Pancreas (tissue), 10 donors: ENCODE measurements around the gene KRT13. TPM values are rescaled to one million over a fixed set of nuclear protein-coding genes. Genes with fewer than 3 reads are reported as not detected.

Experiments
- ATAC-seq, 4 donors: fragments of 200-7000 bp; cut with Tn5 transposase; one replicate each; pipeline versions ENCODE4 v1.8.0 to v1.9.1; 2020; ENCODE audit warnings: mild to moderate bottlenecking in 4 of 4, moderate library complexity in 4 of 4
- DNase-seq, 6 donors: peaks; one replicate each; pipeline ENCODE4 v3.0.0-alpha.2; 2020
- FAIRE-seq: peaks from 2 replicates; lab custom pipeline; 2012; peaks lifted over from hg19 to GRCh38; lab: Jason Lieb, UNC
- H3K27ac ChIP-seq, 4 donors: fragments of 200-600 bp; sonication (generic); 1 replicate in 3 of 4; 2 replicates in 1 of 4; pipeline versions ENCODE4 v1.5.0 to v1.8.0; 2020
- H3K27me3 ChIP-seq, 4 donors: fragments of 200-600 bp; one replicate each; pipeline ENCODE4 v1.8.0; 2021
- H3K36me3 ChIP-seq, 3 donors: fragments of 200-600 bp; sonication (generic) in 1 of 3; one replicate each; pipeline versions ENCODE4 v1.5.0 to v1.8.0; 2020 to 2021
- H3K4me1 ChIP-seq, 3 donors: fragments of 200-600 bp; one replicate each; pipeline ENCODE4 v1.8.0; 2021
- H3K4me3 ChIP-seq, 4 donors: fragments of 200-600 bp; sonication (generic) in 2 of 4; one replicate each; pipeline versions ENCODE4 v1.5.0 to v1.8.0; 2020 to 2021
- H3K9me3 ChIP-seq, 4 donors: fragments of 200-600 bp; one replicate each; pipeline ENCODE4 v1.8.0; 2021
- WGBS, 2 donors: extraction: QIAGEN DNeasy Blood & Tissue Kit; methylation state at CpG; one replicate each; pipeline ENCODE4 v1.1.7; 2013; 5-methylcytosine and 5-hydroxymethylcytosine counted together
- intact Hi-C, 3 donors: fragments of 100-400 bp; cut with DNase I; formaldehyde crosslinking; loops; one replicate each; pipeline versions ENCODE4 v1.11.1 to v1.14.2; 2022
- polyA plus RNA-seq, 2 donors: library from polyadenylated mRNA; stranded (reverse); fragments of 200-250 nt; gene quantifications; one replicate each; pipeline ENCODE4 v1.2.3, GENCODE V29; 2013
- total RNA-seq, 6 donors: library from RNA; stranded (reverse); fragmentation: NEBNext Ultra II Directional in 4 of 6; extraction: Animal tissue kit (Norgen Biotek cat#: 25700) in 4 of 6; gene quantifications; one replicate each; pipeline versions ENCODE4 v1.2.1 to v1.2.4, GENCODE V29; 2021 to 2023
- TF ChIP-seq, protein P1 (sequence below), 4 donors: fragments of 200-600 bp; sonication (generic) in 3 of 4; IDR thresholded peaks; one replicate each; pipeline versions ENCODE4 v1.5.0 to v1.8.0; 2021; ENCODE audit warnings: antibody characterized with exemption in 4 of 4
- donor health status: healthy with polysubstance abuse.
- donor health status: DM: no; HTN: no; CAD: no; lungs with moderate emphysema.
- donor health status: DM: no; HTN: no; CAD: no.
- donor health status: control.
- donor health status: control.
- donor health status: Bipolar disorder and iron deficiency.
- donor health status: DM: yes; HTN: yes; CAD: no.
- donor health status: DM: no; HTN: no; CAD: no.
- donor health status: DM: no; HTN: no; CAD: no.
- donor health status: DM: yes; HTN: yes; CAD: no.

Gene KRT13
- total and polyA plus RNA-seq, 8 donors, result 0.39 to 11.9 (median 5.3) TPM; not detected in 5

DNA sequence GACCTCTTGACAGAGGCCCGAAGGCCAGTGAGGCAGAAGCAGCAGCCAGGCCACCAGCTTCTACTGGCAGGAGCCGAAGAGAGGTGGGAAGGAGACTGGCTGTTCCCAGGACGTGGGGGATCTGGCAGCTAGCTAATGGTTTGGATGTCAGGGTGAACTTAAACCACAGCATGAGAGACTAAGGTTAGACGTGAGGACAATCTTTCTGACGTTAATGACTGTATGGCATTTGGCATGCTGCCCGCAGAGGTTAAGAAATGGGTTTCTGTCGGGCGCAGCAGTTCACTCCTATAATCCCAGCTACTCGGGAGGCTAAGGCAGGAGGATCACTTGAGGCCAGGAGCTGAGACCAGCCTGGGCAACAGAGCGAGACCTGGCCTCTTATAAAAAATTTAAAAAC lies 6.3 kb upstream of the KRT13 start:
- ATAC-seq (no peak), FAIRE-seq (no peak), DNase-seq (peak in 1 of 6 donors; percentile 10)
- no peak overlapping the region for H3K4me3 ChIP-seq
- H3K4me1 ChIP-seq, result no peaks in the 10 kb centered on the region
- H3K9me3 ChIP-seq, result no peaks in the 10 kb centered on the region
- intact Hi-C loops, result no loop called here
- no peaks in the 10 kb centered on the region for H3K27me3 ChIP-seq
- H3K27ac ChIP-seq, result no peak overlapping the region
- 59 to 61% methylated on average over 10 of the region's 10 CpGs for WGBS, 2 donors
- TF ChIP-seq, protein P1, sequence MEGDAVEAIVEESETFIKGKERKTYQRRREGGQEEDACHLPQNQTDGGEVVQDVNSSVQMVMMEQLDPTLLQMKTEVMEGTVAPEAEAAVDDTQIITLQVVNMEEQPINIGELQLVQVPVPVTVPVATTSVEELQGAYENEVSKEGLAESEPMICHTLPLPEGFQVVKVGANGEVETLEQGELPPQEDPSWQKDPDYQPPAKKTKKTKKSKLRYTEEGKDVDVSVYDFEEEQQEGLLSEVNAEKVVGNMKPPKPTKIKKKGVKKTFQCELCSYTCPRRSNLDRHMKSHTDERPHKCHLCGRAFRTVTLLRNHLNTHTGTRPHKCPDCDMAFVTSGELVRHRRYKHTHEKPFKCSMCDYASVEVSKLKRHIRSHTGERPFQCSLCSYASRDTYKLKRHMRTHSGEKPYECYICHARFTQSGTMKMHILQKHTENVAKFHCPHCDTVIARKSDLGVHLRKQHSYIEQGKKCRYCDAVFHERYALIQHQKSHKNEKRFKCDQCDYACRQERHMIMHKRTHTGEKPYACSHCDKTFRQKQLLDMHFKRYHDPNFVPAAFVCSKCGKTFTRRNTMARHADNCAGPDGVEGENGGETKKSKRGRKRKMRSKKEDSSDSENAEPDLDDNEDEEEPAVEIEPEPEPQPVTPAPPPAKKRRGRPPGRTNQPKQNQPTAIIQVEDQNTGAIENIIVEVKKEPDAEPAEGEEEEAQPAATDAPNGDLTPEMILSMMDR (IDR thresholded peaks at IDR 0.05), result no peak
- no peaks in the 10 kb centered on the region for H3K36me3 ChIP-seq

DNA sequence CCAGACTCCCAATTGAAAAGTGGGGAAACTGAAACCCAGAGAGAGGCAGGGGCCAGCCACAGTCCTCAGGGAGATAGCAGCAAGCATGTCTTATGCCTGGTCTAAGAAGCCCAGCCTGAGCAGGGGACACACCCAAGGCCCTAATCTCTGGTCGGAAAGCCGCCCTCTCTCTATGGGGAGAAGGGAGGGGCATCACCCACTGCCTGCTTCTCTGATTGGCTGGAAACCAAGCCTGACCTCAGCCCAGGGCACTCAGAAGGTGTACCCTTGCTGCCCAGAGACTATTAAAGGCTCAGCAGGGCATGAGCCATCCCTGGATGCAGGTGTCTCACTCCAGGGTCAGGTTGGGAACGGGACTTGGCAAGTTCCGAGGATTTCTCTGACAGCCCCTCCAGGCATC lies 5.7 kb upstream of the KRT13 start:
- WGBS, 2 donors, result 48 to 55% methylated on average over 4 of the region's 4 CpGs
- intact Hi-C loops, result no loop called here
- DNase-seq (peak in 1 of 6 donors; percentile 14), FAIRE-seq (no peak), ATAC-seq (peak in 1 of 4 donors; percentile 47)
- H3K9me3 ChIP-seq, result no peaks in the 10 kb centered on the region
- TF ChIP-seq, protein P1 (IDR thresholded peaks at IDR 0.05), result no peak
- H3K27ac ChIP-seq, result no peak overlapping the region
- no peaks in the 10 kb centered on the region for H3K27me3 ChIP-seq
- no peaks in the 10 kb centered on the region for H3K36me3 ChIP-seq
- no peak overlapping the region for H3K4me3 ChIP-seq
- no peaks in the 10 kb centered on the region for H3K4me1 ChIP-seq

DNA sequence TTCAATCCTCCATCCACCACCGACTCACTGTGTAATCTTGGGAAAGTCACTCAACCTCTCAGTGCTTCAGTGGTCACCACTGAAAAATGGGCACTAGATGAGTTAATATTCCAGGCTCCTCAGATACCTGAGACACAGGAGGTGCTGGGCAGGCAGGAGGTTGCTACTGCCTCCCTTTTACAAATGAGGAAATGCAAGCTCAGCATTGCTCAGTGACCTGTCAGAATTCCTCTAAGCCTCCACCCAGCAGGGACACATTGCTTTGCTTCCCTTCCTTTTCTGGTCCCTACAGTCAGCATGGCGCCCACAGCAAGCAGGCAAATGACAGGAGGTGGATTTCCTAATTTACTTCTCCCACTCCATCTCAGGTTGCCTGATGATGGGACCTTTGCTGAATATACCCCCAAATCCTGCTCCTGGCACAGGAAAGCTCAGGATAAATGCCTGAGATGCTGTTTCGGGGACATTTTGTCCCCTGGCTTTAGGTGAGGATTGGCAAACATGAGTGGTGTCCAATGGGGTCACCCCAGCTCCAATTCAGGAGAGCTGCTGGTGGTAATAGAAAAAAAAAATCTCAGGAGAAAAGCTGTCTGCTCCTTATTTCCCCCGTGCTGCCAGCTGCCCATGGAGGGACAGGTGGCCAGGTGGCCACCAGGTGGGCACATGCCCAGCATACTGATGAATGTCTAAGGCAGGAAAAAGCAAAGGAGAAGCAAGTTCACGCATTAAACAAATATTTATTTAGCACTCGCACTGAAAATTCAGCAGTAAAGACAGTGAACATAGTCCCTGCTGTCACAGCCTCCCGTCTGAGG lies 5.0 kb upstream of the KRT13 start:
- no peak for FAIRE-seq
- intact Hi-C loops, result no loop called here

DNA sequence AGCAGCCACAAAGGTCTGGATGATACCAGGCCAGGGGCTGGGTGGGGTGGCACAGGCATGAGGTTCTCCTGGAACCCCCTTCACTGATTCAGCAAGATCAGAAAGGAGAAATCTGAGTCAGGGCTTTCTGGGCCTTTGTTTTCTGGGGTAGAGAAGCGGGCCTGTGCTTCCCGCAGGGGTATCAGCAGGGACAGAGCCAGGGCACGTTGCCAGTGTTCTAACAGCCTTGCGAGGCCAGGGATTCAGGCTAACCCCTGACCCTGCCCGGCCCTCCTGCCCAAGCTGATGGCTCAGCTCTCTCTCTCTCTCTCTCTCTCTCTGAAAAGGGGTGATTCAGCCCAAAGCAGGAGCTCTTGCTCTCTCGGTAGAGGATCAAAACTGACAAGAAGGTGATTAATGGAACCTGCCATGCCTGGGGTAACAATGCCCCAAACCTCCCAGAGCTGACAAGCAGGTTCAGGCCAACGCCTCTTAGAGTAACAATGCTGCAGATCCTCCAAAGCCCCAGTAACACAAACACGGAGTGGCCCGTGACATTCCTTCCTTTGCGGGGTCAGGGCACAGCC lies 2.0 kb upstream of the KRT13 start:
- Histone ChIP-seq H3K4me1 (no peaks in the 10 kb centered on the region), H3K4me3 (no peak overlapping the region), H3K9me3 (no peaks in the 10 kb centered on the region), H3K36me3 (no peaks in the 10 kb centered on the region), H3K27ac (no peak overlapping the region), H3K27me3 (no peaks in the 10 kb centered on the region)
- DNase-seq, result peak in 1 of 6 donors; percentile 21
- ATAC-seq, result no peak
- no peak for FAIRE-seq
- intact Hi-C loops, result no loop called here
- WGBS, 2 donors, result 33 to 54% methylated on average over 10 of the region's 10 CpGs
- TF ChIP-seq, protein P1 (IDR thresholded peaks at IDR 0.05), result no peak

More for the DNA sequence above, 5.0 kb upstream of the KRT13 start:
- no peak overlapping the region for H3K4me3 ChIP-seq
- H3K9me3 ChIP-seq, result no peaks in the 10 kb centered on the region
- no peaks in the 10 kb centered on the region for H3K36me3 ChIP-seq
- no peak overlapping the region for H3K27ac ChIP-seq
- peak in 2 of 4 donors; percentile 25 to 44 for ATAC-seq
- H3K4me1 ChIP-seq, result no peaks in the 10 kb centered on the region
- WGBS, 2 donors, result 60 to 65% methylated on average over 7 of the region's 7 CpGs
- DNase-seq, result peak in 1 of 6 donors; percentile 2
- H3K27me3 ChIP-seq, result no peaks in the 10 kb centered on the region
- TF ChIP-seq, protein P1 (IDR thresholded peaks at IDR 0.05), result no peak
